Smooth muscle cell (in vitro differentiated cells): ENCODE data around the gene HNRNPL. TPM values are rescaled to one million over a fixed set of nuclear protein-coding genes. Genes with fewer than 3 reads are reported as not detected.

ENCODE experiments used
- DNase-seq: peaks from one replicate; lab custom pipeline; 2025; ENCODE audit not compliant: unreplicated experiment; lab: John Stamatoyannopoulos, UW
- H2AFZ ChIP-seq: fragments of 200-600 bp; sonication (generic); 2 replicates; pipeline ENCODE4 v1.6.0; 2016; ENCODE audit warnings: antibody characterized with exemption, low read depth, mild to moderate bottlenecking
- H3F3A ChIP-seq: fragments of 200-600 bp; sonication (generic); 2 replicates; pipeline ENCODE4 v1.6.0; 2017; ENCODE audit warnings: antibody characterized with exemption, low read depth
- H3K27ac ChIP-seq: fragments of 200-600 bp; sonication (generic); 2 replicates; pipeline ENCODE4 v1.5.1; 2016; ENCODE audit warnings: low read depth, mild to moderate bottlenecking
- H3K27me3 ChIP-seq: fragments of 200-600 bp; sonication (generic); 2 replicates; pipeline ENCODE4 v1.6.1; 2016; ENCODE audit warnings: low read depth, mild to moderate bottlenecking
- H3K36me3 ChIP-seq: fragments of 200-600 bp; sonication (generic); 2 replicates; pipeline ENCODE4 v1.5.1; 2016; ENCODE audit warnings: low read depth
- H3K4me1 ChIP-seq: fragments of 200-600 bp; sonication (generic); 2 replicates; pipeline ENCODE4 v1.5.1; 2016; ENCODE audit warnings: low read depth
- H3K4me2 ChIP-seq: fragments of 200-600 bp; sonication (generic); 2 replicates; pipeline ENCODE4 v1.6.0; 2016; ENCODE audit warnings: mild to moderate bottlenecking
- H3K4me3 ChIP-seq: fragments of 200-600 bp; sonication (generic); 2 replicates; pipeline ENCODE4 v1.5.1; 2016; ENCODE audit warnings: mild to moderate bottlenecking
- H3K79me2 ChIP-seq: fragments of 200-600 bp; sonication (generic); 2 replicates; pipeline ENCODE4 v1.6.0; 2016; ENCODE audit warnings: low read depth, mild to moderate bottlenecking
- H3K9ac ChIP-seq: fragments of 200-600 bp; sonication (generic); 2 replicates; pipeline ENCODE4 v1.6.0; 2016; ENCODE audit warnings: low read depth
- H3K9me3 ChIP-seq: fragments of 200-600 bp; sonication (generic); replicated peaks from 2 replicates; pipeline ENCODE4 v1.5.1; 2016; ENCODE audit warnings: low read depth
- H4K20me1 ChIP-seq: fragments of 200-600 bp; sonication (generic); 2 replicates; pipeline ENCODE4 v1.6.0; 2016; ENCODE audit warnings: low read depth
- WGBS: methylation state at CpG from one replicate; pipeline ENCODE4 v1.1.7; 2016; ENCODE audit warnings: low lambda C conversion rate; 5-methylcytosine and 5-hydroxymethylcytosine counted together
- polyA plus RNA-seq: library from polyadenylated mRNA; unstranded; fragments of >200 nt; fragmentation: Nextera tagmentation; extraction: Ambion mirVana; gene quantifications from 2 replicates; pipeline ENCODE4 v1.2.1, GENCODE V29; 2016
- total RNA-seq: library from RNA; depleted of rRNA; stranded (reverse); fragments of >200 nt; gene quantifications from 2 replicates; pipeline ENCODE4 v1.2.3, GENCODE V29; 2014
- TF ChIP-seq, protein P1 (sequence below): fragments of 200-600 bp; sonication (generic); IDR thresholded peaks from 2 replicates; pipeline ENCODE4 v1.5.1; 2017; ENCODE audit warnings: borderline replicate concordance, mild to moderate bottlenecking, antibody characterized with exemption; ENCODE audit not compliant: insufficient read depth, poor library complexity, severe bottlenecking

Gene HNRNPL
- total and polyA plus RNA-seq, 2 experiments from 2014 or later: 158 to 174 TPM

GRCh38 chr19:38868551-38868950 is 18.8 kb upstream of the HNRNPL start:
- TF ChIP-seq, protein P1, sequence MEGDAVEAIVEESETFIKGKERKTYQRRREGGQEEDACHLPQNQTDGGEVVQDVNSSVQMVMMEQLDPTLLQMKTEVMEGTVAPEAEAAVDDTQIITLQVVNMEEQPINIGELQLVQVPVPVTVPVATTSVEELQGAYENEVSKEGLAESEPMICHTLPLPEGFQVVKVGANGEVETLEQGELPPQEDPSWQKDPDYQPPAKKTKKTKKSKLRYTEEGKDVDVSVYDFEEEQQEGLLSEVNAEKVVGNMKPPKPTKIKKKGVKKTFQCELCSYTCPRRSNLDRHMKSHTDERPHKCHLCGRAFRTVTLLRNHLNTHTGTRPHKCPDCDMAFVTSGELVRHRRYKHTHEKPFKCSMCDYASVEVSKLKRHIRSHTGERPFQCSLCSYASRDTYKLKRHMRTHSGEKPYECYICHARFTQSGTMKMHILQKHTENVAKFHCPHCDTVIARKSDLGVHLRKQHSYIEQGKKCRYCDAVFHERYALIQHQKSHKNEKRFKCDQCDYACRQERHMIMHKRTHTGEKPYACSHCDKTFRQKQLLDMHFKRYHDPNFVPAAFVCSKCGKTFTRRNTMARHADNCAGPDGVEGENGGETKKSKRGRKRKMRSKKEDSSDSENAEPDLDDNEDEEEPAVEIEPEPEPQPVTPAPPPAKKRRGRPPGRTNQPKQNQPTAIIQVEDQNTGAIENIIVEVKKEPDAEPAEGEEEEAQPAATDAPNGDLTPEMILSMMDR: no peak
- no peak for DNase-seq
- H3F3A ChIP-seq: no peaks in the 10 kb centered on the region
- H3K79me2 ChIP-seq: no peaks in the 10 kb centered on the region
- no peaks in the 10 kb centered on the region for H3K36me3 ChIP-seq
- H3K4me2 ChIP-seq: no peak overlapping the region
- no peak overlapping the region for H2AFZ ChIP-seq
- H3K27ac ChIP-seq: no peak overlapping the region
- no peaks in the 10 kb centered on the region for H3K4me1 ChIP-seq
- WGBS: 95% methylated on average over 6 of the region's 6 CpGs
- H3K27me3 ChIP-seq: no peaks in the 10 kb centered on the region
- H3K9me3 ChIP-seq: no peaks in the 10 kb centered on the region
- H3K4me3 ChIP-seq: no peak overlapping the region
- H4K20me1 ChIP-seq: no peaks in the 10 kb centered on the region
- no peak overlapping the region for H3K9ac ChIP-seq

GRCh38 chr19:38867171-38867780 is 17.5 kb upstream of the HNRNPL start:
- DNase-seq: no peak
- no peak overlapping the region for H2AFZ ChIP-seq
- no peak overlapping the region for H3K4me3 ChIP-seq
- WGBS: 87% methylated on average over 9 of the region's 10 CpGs
- no peaks in the 10 kb centered on the region for H4K20me1 ChIP-seq
- H3K79me2 ChIP-seq: no peaks in the 10 kb centered on the region
- TF ChIP-seq, protein P1: no peak
- H3K27ac ChIP-seq: no peak overlapping the region
- no peak overlapping the region for H3K4me2 ChIP-seq
- H3K36me3 ChIP-seq: no peaks in the 10 kb centered on the region
- H3K9me3 ChIP-seq: no peaks in the 10 kb centered on the region
- H3K9ac ChIP-seq: no peak overlapping the region
- no peaks in the 10 kb centered on the region for H3K27me3 ChIP-seq
- H3F3A ChIP-seq: no peaks in the 10 kb centered on the region
- no peaks in the 10 kb centered on the region for H3K4me1 ChIP-seq

- Histone ChIP-seq H3K9ac (no peak overlapping the region), H3K4me1 (peaks cover 12% of the 10 kb centered on the region), H3K36me3 (no peaks in the 10 kb centered on the region), H2AFZ (no peak overlapping the region), H3F3A (no peaks in the 10 kb centered on the region), H3K4me3 (no peak overlapping the region), H3K27me3 (no peaks in the 10 kb centered on the region), H4K20me1 (no peaks in the 10 kb centered on the region), H3K4me2 (no peak overlapping the region), H3K27ac (no peak overlapping the region), H3K79me2 (no peaks in the 10 kb centered on the region), H3K9me3 (no peaks in the 10 kb centered on the region)
- TF ChIP-seq, protein P1: no peak
- WGBS: 53% methylated on average over 10 of the region's 10 CpGs
- no peak for DNase-seq
Observed at GRCh38 chr19:38862321-38863059, 12.7 kb upstream of the HNRNPL start.
